GM12873 (cell line): Measurements from ENCODE around the gene OSBPL10.

ENCODE experiments used
- CTCF ChIP-seq: IDR thresholded peaks from 2 replicates; pipeline ENCODE4 v1.5.1; 2012; ENCODE audit warnings: low read depth, mild to moderate bottlenecking, moderate library complexity, low read length, control low read depth; ENCODE audit not compliant: insufficient read depth; ENCODE audit errors: missing control alignments

The OSBPL10 gene

GRCh38 chr3:31721676-31722075, 259.4 kb downstream of the OSBPL10 start:
- no peak for TF ChIP-seq CTCF

GRCh38 chr3:31714495-31715280, 266.4 kb downstream of the OSBPL10 start:
- no peak for TF ChIP-seq CTCF

GRCh38 chr3:31713816-31714215, 267.2 kb downstream of the OSBPL10 start:
- TF ChIP-seq CTCF = no peak

- no peak for TF ChIP-seq CTCF
These were observed 270.8 kb downstream of the OSBPL10 start for GRCh38 chr3:31710123-31710803.

GRCh38 chr3:31709526-31709925, 271.5 kb downstream of the OSBPL10 start:
- TF ChIP-seq CTCF = no peak

GRCh38 chr3:31709005-31709404, 272.1 kb downstream of the OSBPL10 start:
- no peak for TF ChIP-seq CTCF

- no peak for TF ChIP-seq CTCF
These were observed 273.8 kb downstream of the OSBPL10 start for GRCh38 chr3:31707286-31707685.
